GM12873 (cell line): Measurements from ENCODE around the gene AHCTF1.

ENCODE experiments used
- CTCF ChIP-seq: IDR thresholded peaks from 2 replicates; pipeline ENCODE4 v1.5.1; 2012; ENCODE audit warnings: low read depth, mild to moderate bottlenecking, moderate library complexity, low read length, control low read depth; ENCODE audit not compliant: insufficient read depth; ENCODE audit errors: missing control alignments

AHCTF1 gene

GRCh38 chr1:246856371-246856770, 75.4 kb downstream of the AHCTF1 start:
- no peak for TF ChIP-seq CTCF

- TF ChIP-seq CTCF = no peak
Observed at GRCh38 chr1:246843876-246844275, 87.9 kb downstream of the AHCTF1 start.

GRCh38 chr1:246838118-246838456, 93.7 kb downstream of the AHCTF1 start:
- no peak for TF ChIP-seq CTCF

- TF ChIP-seq CTCF = no peak
Observed at GRCh38 chr1:246837418-246838117, 94.2 kb downstream of the AHCTF1 start.

GRCh38 chr1:246836209-246836966, 95.4 kb downstream of the AHCTF1 start:
- no peak for TF ChIP-seq CTCF

GRCh38 chr1:246831543-246831942, 100.2 kb downstream of the AHCTF1 start:
- TF ChIP-seq CTCF = no peak

- no peak for TF ChIP-seq CTCF
Observed at GRCh38 chr1:246828818-246829217, 102.9 kb downstream of the AHCTF1 start.
